GM23338 (cell line): ENCODE data around the gene COL4A1. TPM values are rescaled to one million over a fixed set of nuclear protein-coding genes. Genes with fewer than 3 reads are reported as not detected.

Source experiments
- ATAC-seq: fragments of 200-7000 bp; cut with Tn5 transposase; 3 replicates; pipeline ENCODE4 v1.9.1; 2020
- DNase-seq: peaks from one replicate; pipeline ENCODE4 v3.0.0-alpha.2; 2015; ENCODE audit warnings: low spot score
- H2AFZ ChIP-seq: fragments of 200-600 bp; sonication (generic); 2 replicates; pipeline ENCODE4 v1.8.0; 2016; ENCODE audit warnings: antibody characterized with exemption, mild to moderate bottlenecking, moderate library complexity
- H3F3A ChIP-seq: fragments of 200-600 bp; sonication (generic); replicated peaks from 2 replicates; pipeline ENCODE4 v1.8.0; 2017; ENCODE audit warnings: antibody characterized with exemption, mixed run types, low read depth
- H3K27ac ChIP-seq: fragments of 200-600 bp; sonication (generic); 2 replicates; pipeline ENCODE4 v1.6.1; 2016; ENCODE audit warnings: low read depth
- H3K27me3 ChIP-seq: fragments of 200-600 bp; sonication (generic); 2 replicates; pipeline ENCODE4 v1.8.0; 2016; ENCODE audit warnings: mild to moderate bottlenecking, mixed run types, moderate library complexity; ENCODE audit not compliant: insufficient read depth
- H3K36me3 ChIP-seq: fragments of 200-600 bp; sonication (generic); 2 replicates; pipeline ENCODE4 v1.8.0; 2016; ENCODE audit warnings: mild to moderate bottlenecking; ENCODE audit not compliant: insufficient read depth
- H3K4me1 ChIP-seq: fragments of 200-600 bp; sonication (generic); 2 replicates; pipeline ENCODE4 v1.8.0; 2016; ENCODE audit warnings: mild to moderate bottlenecking, moderate library complexity; ENCODE audit not compliant: insufficient read depth
- H3K4me2 ChIP-seq: fragments of 200-600 bp; sonication (generic); 2 replicates; pipeline ENCODE4 v1.7.1; 2017; ENCODE audit warnings: mixed run types
- H3K4me3 ChIP-seq: fragments of 200-600 bp; sonication (generic); 2 replicates; pipeline ENCODE4 v1.6.1; 2016; ENCODE audit warnings: mixed run types
- H3K79me2 ChIP-seq: fragments of 200-600 bp; sonication (generic); replicated peaks from 2 replicates; pipeline ENCODE4 v1.8.0; 2017; ENCODE audit warnings: mild to moderate bottlenecking; ENCODE audit not compliant: insufficient read depth
- H3K9me2 ChIP-seq: fragments of 200-600 bp; sonication (generic); 2 replicates; pipeline ENCODE4 v1.8.0; 2017; ENCODE audit not compliant: insufficient read depth
- H4K20me1 ChIP-seq: fragments of 200-600 bp; sonication (generic); replicated peaks from 2 replicates; pipeline ENCODE4 v1.8.0; 2017; ENCODE audit warnings: mild to moderate bottlenecking; ENCODE audit not compliant: insufficient read depth
- H3K27ac Mint-ChIP-seq: 2 replicates; pipeline ENCODE4 v1.8.0; 2020; ENCODE audit warnings: inconsistent platforms, mild to moderate bottlenecking, moderate library complexity, mixed read lengths
- H3K27me3 Mint-ChIP-seq: 3 replicates; pipeline ENCODE4 v1.8.0; 2022; ENCODE audit warnings: low read depth, mild to moderate bottlenecking, moderate library complexity, mixed read lengths, inconsistent platforms; ENCODE audit not compliant: insufficient read depth, poor library complexity
- H3K36me3 Mint-ChIP-seq: 3 replicates; pipeline ENCODE4 v1.8.0; 2021; ENCODE audit warnings: low read depth, mild to moderate bottlenecking, inconsistent platforms, moderate library complexity, mixed read lengths
- H3K4me1 Mint-ChIP-seq: 3 replicates; pipeline ENCODE4 v1.8.0; 2020; ENCODE audit warnings: mild to moderate bottlenecking, inconsistent platforms, mixed read lengths
- H3K4me3 Mint-ChIP-seq: 3 replicates; pipeline ENCODE4 v1.8.0; 2021; ENCODE audit warnings: moderate library complexity, mild to moderate bottlenecking, inconsistent platforms, mixed read lengths
- H3K9me3 Mint-ChIP-seq: 3 replicates; pipeline ENCODE4 v1.8.0; 2020; ENCODE audit warnings: moderate library complexity, mild to moderate bottlenecking, inconsistent platforms, mixed read lengths
- CREB1 ChIP-seq: fragments of 250-450 bp; sonication (Bioruptor Pico); IDR thresholded peaks from 2 replicates; pipeline ENCODE4 v1.5.0; 2020; ENCODE audit warnings: low read depth, mild to moderate bottlenecking, moderate library complexity
- EZH2 ChIP-seq: fragments of 200-600 bp; sonication (generic); IDR thresholded peaks from one replicate; pipeline ENCODE4 v1.8.0; 2017; ENCODE audit warnings: antibody characterized with exemption, mild to moderate bottlenecking, low read depth; ENCODE audit not compliant: unreplicated experiment
- EZH2phosphoT487 ChIP-seq: fragments of 200-600 bp; sonication (generic); IDR thresholded peaks from one replicate; pipeline ENCODE4 v1.8.1; 2018; ENCODE audit warnings: antibody characterized with exemption; ENCODE audit not compliant: unreplicated experiment
- REST ChIP-seq: IDR thresholded peaks from one replicate; pipeline ENCODE4 v1.6.1; 2018; ENCODE audit warnings: antibody characterized with exemption; ENCODE audit not compliant: unreplicated experiment
- STAT1 ChIP-seq: IDR thresholded peaks from one replicate; pipeline ENCODE4 v1.6.1; 2016; ENCODE audit warnings: antibody characterized with exemption; ENCODE audit not compliant: unreplicated experiment
- ZNF462 ChIP-seq: fragments of 250-450 bp; sonication (Bioruptor Pico); IDR thresholded peaks from 2 replicates; pipeline ENCODE4 v1.5.0; 2020; ENCODE audit warnings: mild to moderate bottlenecking, moderate library complexity
- polyA plus RNA-seq: library from polyadenylated mRNA; unstranded; fragments of >200 nt; fragmentation: Nextera tagmentation; extraction: Ambion mirVana; gene quantifications from 2 replicates; pipeline ENCODE4 v1.2.1, GENCODE V29; 2016
- total RNA-seq: library from RNA; depleted of rRNA; stranded (reverse); fragments of >200 nt; shearing (Covaris generic); gene quantifications from 2 replicates; pipeline ENCODE4 v1.2.3, GENCODE V29; 2014

COL4A1 gene
- total and polyA plus RNA-seq, 2 experiments from 2014 or later, result 39.1 to 110 TPM

- TF ChIP-seq ZNF462 (CRISPR knock-in tag) (no peak), EZH2phosphoT487 (no peak)
These were observed 39.7 kb upstream of the COL4A1 start (continued) for GRCh38 chr13:110346661-110347067.

GRCh38 chr13:110345701-110346100 is 38.7 kb upstream of the COL4A1 start:
- Histone ChIP-seq H3K4me1 (peaks cover 13% of the 10 kb centered on the region), H3F3A (no peaks in the 10 kb centered on the region), H3K36me3 (no peaks in the 10 kb centered on the region), H3K4me3 (no peak overlapping the region), H3K9me2 (no peaks in the 10 kb centered on the region), H3K4me2 (no peak overlapping the region), H2AFZ (no peak overlapping the region), H4K20me1 (peaks cover 5% of the 10 kb centered on the region; the same call in 1 of the 2 replicates), H3K79me2 (peaks cover 30% of the 10 kb centered on the region), H3K27ac (no peak overlapping the region), H3K27me3 (no peaks in the 10 kb centered on the region)
- no peak overlapping the region for H3K4me3 Mint-ChIP-seq
- DNase-seq (no peak), ATAC-seq (no peak)
- H3K36me3 Mint-ChIP-seq, result no peaks in the 10 kb centered on the region
- peaks cover 21% of the 10 kb centered on the region for H3K4me1 Mint-ChIP-seq
- H3K27ac Mint-ChIP-seq, result no peak overlapping the region
- no peaks in the 10 kb centered on the region for H3K9me3 Mint-ChIP-seq
- peaks cover 3% of the 10 kb centered on the region for H3K27me3 Mint-ChIP-seq
- TF ChIP-seq CREB1 (CRISPR knock-in tag) (no peak), REST (no peak), EZH2 (no peak), ZNF462 (CRISPR knock-in tag) (no peak), STAT1 (no peak)
